ENCODE results near the gene CACHD1. TPM values are rescaled to one million over a fixed set of nuclear protein-coding genes. Genes with fewer than 3 reads are reported as not detected.
"Not testable (repeated sequence)": the region's sequence is repeated elsewhere in the genome, so short reads cannot be mapped to it uniquely, and the experiment has no call there.

Gene CACHD1
- total and polyA plus RNA-seq, 5 donors = 1.6 to 6.4 (median 2.9) TPM

GRCh38 chr1:64701886-64702285 is 232.0 kb downstream of the CACHD1 start:
- ATAC-seq = peak in 1 of 2 donors; percentile 64
- 50% methylated on average over 2 of the region's 2 CpGs for WGBS
- Histone ChIP-seq H3K4me3 (ENCODE audit: low read length) (no peak overlapping the region), H3K27me3 (ENCODE audit: control insufficient read depth, insufficient read depth) (no peaks in the 10 kb centered on the region), H3K9me3 (ENCODE audit: control insufficient read depth, low read length) (no peaks in the 10 kb centered on the region), H3K4me1 (ENCODE audit: control insufficient read depth, insufficient read depth, low read length) (no peaks in the 10 kb centered on the region), H3K27ac (ENCODE audit: low read length) (no peak overlapping the region)
- no peak for DNase-seq
- intact Hi-C loops (cut with DNase I) = no loop called here

GRCh38 chr1:64702670-64703069 is 232.7 kb downstream of the CACHD1 start:
- H3K9me3 ChIP-seq (ENCODE audit: control insufficient read depth, low read length); H3K4me3 ChIP-seq (ENCODE audit: low read length); H3K27me3 ChIP-seq (ENCODE audit: control insufficient read depth, insufficient read depth); H3K27ac ChIP-seq (ENCODE audit: low read length); DNase-seq; H3K4me1 ChIP-seq (ENCODE audit: control insufficient read depth, insufficient read depth, low read length); ATAC-seq; intact Hi-C loops (cut with DNase I): not testable (repeated sequence)
- 80% methylated on average over 3 of the region's 3 CpGs for WGBS

- no peaks in the 10 kb centered on the region for H3K4me1 ChIP-seq (ENCODE audit: control insufficient read depth, insufficient read depth, low read length)
- WGBS = 77% methylated on average over 2 of the region's 2 CpGs
- ATAC-seq (no peak), DNase-seq (no peak)
- intact Hi-C loops (cut with DNase I) = no loop called here
- H3K27me3 ChIP-seq (ENCODE audit: control insufficient read depth, insufficient read depth) = no peaks in the 10 kb centered on the region
- no peaks in the 10 kb centered on the region for H3K9me3 ChIP-seq (ENCODE audit: control insufficient read depth, low read length)
- H3K27ac ChIP-seq (ENCODE audit: low read length) = no peak overlapping the region
- H3K4me3 ChIP-seq (ENCODE audit: low read length) = no peak overlapping the region
These were observed 233.7 kb downstream of the CACHD1 start for GRCh38 chr1:64703600-64703999.

GRCh38 chr1:64705591-64705990 is 235.7 kb downstream of the CACHD1 start:
- H3K9me3 ChIP-seq (ENCODE audit: control insufficient read depth, low read length) = no peaks in the 10 kb centered on the region
- DNase-seq (no peak), ATAC-seq (no peak)
- H3K4me1 ChIP-seq (ENCODE audit: control insufficient read depth, insufficient read depth, low read length) = no peaks in the 10 kb centered on the region
- H3K27ac ChIP-seq (ENCODE audit: low read length) = no peak overlapping the region
- H3K4me3 ChIP-seq (ENCODE audit: low read length) = no peak overlapping the region
- 43% methylated on average over 1 of the region's 1 CpG for WGBS
- no peaks in the 10 kb centered on the region for H3K27me3 ChIP-seq (ENCODE audit: control insufficient read depth, insufficient read depth)
- intact Hi-C loops (cut with DNase I) = no loop called here

GRCh38 chr1:64711266-64711665 is 241.3 kb downstream of the CACHD1 start:
- no peaks in the 10 kb centered on the region for H3K9me3 ChIP-seq (ENCODE audit: control insufficient read depth, low read length)
- DNase-seq = no peak
- no peak overlapping the region for H3K4me3 ChIP-seq (ENCODE audit: low read length)
- no peaks in the 10 kb centered on the region for H3K27me3 ChIP-seq (ENCODE audit: control insufficient read depth, insufficient read depth)
- no peak for ATAC-seq
- H3K4me1 ChIP-seq (ENCODE audit: control insufficient read depth, insufficient read depth, low read length) = no peaks in the 10 kb centered on the region
- 39% methylated on average over 1 of the region's 1 CpG for WGBS
- intact Hi-C loops (cut with DNase I) = no loop called here
- H3K27ac ChIP-seq (ENCODE audit: low read length) = no peak overlapping the region

GRCh38 chr1:64712049-64712448 is 242.1 kb downstream of the CACHD1 start:
- Histone ChIP-seq H3K4me1 (ENCODE audit: control insufficient read depth, insufficient read depth, low read length) (no peaks in the 10 kb centered on the region), H3K4me3 (ENCODE audit: low read length) (no peak overlapping the region), H3K27ac (ENCODE audit: low read length) (no peak overlapping the region), H3K9me3 (ENCODE audit: control insufficient read depth, low read length) (no peaks in the 10 kb centered on the region), H3K27me3 (ENCODE audit: control insufficient read depth, insufficient read depth) (no peaks in the 10 kb centered on the region)
- intact Hi-C loops (cut with DNase I) = no loop called here
- ATAC-seq (no peak), DNase-seq (no peak)
- WGBS = 85% methylated on average over 2 of the region's 2 CpGs

GRCh38 chr1:64715186-64715585 is 245.3 kb downstream of the CACHD1 start:
- WGBS = 57% methylated on average over 2 of the region's 2 CpGs
- H3K27me3 ChIP-seq (ENCODE audit: control insufficient read depth, insufficient read depth) = no peaks in the 10 kb centered on the region
- H3K9me3 ChIP-seq (ENCODE audit: control insufficient read depth, low read length) = no peaks in the 10 kb centered on the region
- intact Hi-C loops (cut with DNase I) = no loop called here
- no peaks in the 10 kb centered on the region for H3K4me1 ChIP-seq (ENCODE audit: control insufficient read depth, insufficient read depth, low read length)
- no peak for DNase-seq
- no peak for ATAC-seq
- H3K27ac ChIP-seq (ENCODE audit: low read length) = no peak overlapping the region
- H3K4me3 ChIP-seq (ENCODE audit: low read length) = no peak overlapping the region

- H3K4me3 ChIP-seq (ENCODE audit: low read length) = no peak overlapping the region
- H3K9me3 ChIP-seq (ENCODE audit: control insufficient read depth, low read length) = no peaks in the 10 kb centered on the region
- ATAC-seq (no peak), DNase-seq (no peak)
- no peak overlapping the region for H3K27ac ChIP-seq (ENCODE audit: low read length)
- intact Hi-C loops (cut with DNase I) = no loop called here
- 59% methylated on average over 2 of the region's 2 CpGs for WGBS
- H3K4me1 ChIP-seq (ENCODE audit: control insufficient read depth, insufficient read depth, low read length) = no peaks in the 10 kb centered on the region
- no peaks in the 10 kb centered on the region for H3K27me3 ChIP-seq (ENCODE audit: control insufficient read depth, insufficient read depth)
These were observed 251.2 kb downstream of the CACHD1 start for GRCh38 chr1:64721135-64721534.

- Histone ChIP-seq H3K27ac (ENCODE audit: low read length) (no peak overlapping the region), H3K27me3 (ENCODE audit: control insufficient read depth, insufficient read depth) (no peaks in the 10 kb centered on the region), H3K9me3 (ENCODE audit: control insufficient read depth, low read length) (no peaks in the 10 kb centered on the region), H3K4me3 (ENCODE audit: low read length) (no peak overlapping the region), H3K4me1 (ENCODE audit: control insufficient read depth, insufficient read depth, low read length) (no peaks in the 10 kb centered on the region)
- ATAC-seq (no peak), DNase-seq (no peak)
- WGBS = 63% methylated on average over 2 of the region's 2 CpGs
- intact Hi-C loops (cut with DNase I) = no loop called here
These were observed 251.7 kb downstream of the CACHD1 start for GRCh38 chr1:64721576-64722145.

- WGBS = 88% methylated on average over 1 of the region's 1 CpG
- H3K27ac ChIP-seq (ENCODE audit: low read length) = no peak overlapping the region
These were observed 257.9 kb downstream of the CACHD1 start for GRCh38 chr1:64727861-64728260.

GRCh38 chr1:64733581-64734286 is 263.8 kb downstream of the CACHD1 start:
- no peaks in the 10 kb centered on the region for H3K9me3 ChIP-seq (ENCODE audit: control insufficient read depth, low read length)
- no peak overlapping the region for H3K4me3 ChIP-seq (ENCODE audit: low read length)
- no peak overlapping the region for H3K27ac ChIP-seq (ENCODE audit: low read length)
- ATAC-seq = no peak
- H3K27me3 ChIP-seq (ENCODE audit: control insufficient read depth, insufficient read depth) = no peaks in the 10 kb centered on the region
- peaks cover 1% of the 10 kb centered on the region for H3K4me1 ChIP-seq (ENCODE audit: control insufficient read depth, insufficient read depth, low read length)
- no peak for DNase-seq
- 73% methylated on average over 3 of the region's 3 CpGs for WGBS
- intact Hi-C loops (cut with DNase I) = no loop called here

More at GRCh38 chr1:64727861-64728260, 257.9 kb downstream of the CACHD1 start:
- no peaks in the 10 kb centered on the region for H3K27me3 ChIP-seq (ENCODE audit: control insufficient read depth, insufficient read depth)
- ATAC-seq (no peak), DNase-seq (no peak)
- intact Hi-C loops (cut with DNase I) = no loop called here
- H3K4me3 ChIP-seq (ENCODE audit: low read length) = no peak overlapping the region
- H3K9me3 ChIP-seq (ENCODE audit: control insufficient read depth, low read length) = no peaks in the 10 kb centered on the region
- H3K4me1 ChIP-seq (ENCODE audit: control insufficient read depth, insufficient read depth, low read length) = peaks cover 1% of the 10 kb centered on the region
